HG03064 (cell line): ENCODE measurements around the gene OLFM4.

ENCODE experiments used
- ATAC-seq: cut with Tn5 transposase; IDR thresholded peaks from one replicate; pipeline ENCODE4 v1.9.1; 2021; ENCODE audit warnings: low read depth; ENCODE audit not compliant: unreplicated experiment

The OLFM4 gene, protein sequence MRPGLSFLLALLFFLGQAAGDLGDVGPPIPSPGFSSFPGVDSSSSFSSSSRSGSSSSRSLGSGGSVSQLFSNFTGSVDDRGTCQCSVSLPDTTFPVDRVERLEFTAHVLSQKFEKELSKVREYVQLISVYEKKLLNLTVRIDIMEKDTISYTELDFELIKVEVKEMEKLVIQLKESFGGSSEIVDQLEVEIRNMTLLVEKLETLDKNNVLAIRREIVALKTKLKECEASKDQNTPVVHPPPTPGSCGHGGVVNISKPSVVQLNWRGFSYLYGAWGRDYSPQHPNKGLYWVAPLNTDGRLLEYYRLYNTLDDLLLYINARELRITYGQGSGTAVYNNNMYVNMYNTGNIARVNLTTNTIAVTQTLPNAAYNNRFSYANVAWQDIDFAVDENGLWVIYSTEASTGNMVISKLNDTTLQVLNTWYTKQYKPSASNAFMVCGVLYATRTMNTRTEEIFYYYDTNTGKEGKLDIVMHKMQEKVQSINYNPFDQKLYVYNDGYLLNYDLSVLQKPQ

GRCh38 chr13:53028637-53029203 is at the start of gene OLFM4:
OLFM4 (plus strand) TSS chr13:53028813; CDS start chr13:53028837, 24 bp downstream.
- no peak for ATAC-seq

DNA sequence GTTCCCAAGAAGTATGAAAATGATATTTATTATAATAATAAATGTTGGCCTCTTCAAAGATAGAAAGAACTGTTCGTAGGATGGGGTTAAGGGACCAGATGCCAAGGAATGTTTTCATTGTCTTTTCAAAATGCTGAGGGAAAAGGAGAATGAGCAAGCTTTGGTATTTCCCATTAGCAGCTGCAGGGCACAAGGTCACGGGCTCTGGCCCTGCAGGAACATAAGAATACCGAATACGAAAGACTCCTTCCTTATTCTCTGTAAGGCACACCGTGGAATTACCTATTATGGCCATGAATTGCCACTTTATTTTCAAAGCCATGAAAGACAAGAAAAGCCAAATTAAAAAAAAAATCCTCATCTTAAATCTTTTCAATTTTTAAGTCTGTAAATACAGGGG is 49.6 kb upstream of the OLFM4 start:
- ATAC-seq = no peak

DNA sequence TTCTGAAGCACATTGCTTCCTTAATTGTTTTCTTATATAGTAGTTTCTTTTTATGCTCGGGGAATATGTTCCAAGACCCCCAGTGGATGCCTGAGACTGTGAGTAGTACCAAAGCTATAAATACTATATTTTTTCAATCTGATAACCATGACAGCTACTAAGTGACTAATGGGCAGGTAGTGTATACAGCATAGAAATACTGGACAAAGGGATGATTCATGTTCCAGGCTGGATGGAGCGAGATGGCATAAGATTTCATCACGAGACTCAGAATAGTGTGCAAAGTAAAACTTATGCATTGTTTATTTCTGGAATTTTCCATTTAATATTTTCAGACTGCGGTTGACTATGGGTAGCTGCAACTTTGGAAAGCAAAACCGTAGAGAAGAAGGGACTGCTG is 47.9 kb upstream of the OLFM4 start:
- no peak for ATAC-seq

- no peak for ATAC-seq
These were observed 44.8 kb upstream of the OLFM4 start for GRCh38 chr13:52983836-52984235.

DNA sequence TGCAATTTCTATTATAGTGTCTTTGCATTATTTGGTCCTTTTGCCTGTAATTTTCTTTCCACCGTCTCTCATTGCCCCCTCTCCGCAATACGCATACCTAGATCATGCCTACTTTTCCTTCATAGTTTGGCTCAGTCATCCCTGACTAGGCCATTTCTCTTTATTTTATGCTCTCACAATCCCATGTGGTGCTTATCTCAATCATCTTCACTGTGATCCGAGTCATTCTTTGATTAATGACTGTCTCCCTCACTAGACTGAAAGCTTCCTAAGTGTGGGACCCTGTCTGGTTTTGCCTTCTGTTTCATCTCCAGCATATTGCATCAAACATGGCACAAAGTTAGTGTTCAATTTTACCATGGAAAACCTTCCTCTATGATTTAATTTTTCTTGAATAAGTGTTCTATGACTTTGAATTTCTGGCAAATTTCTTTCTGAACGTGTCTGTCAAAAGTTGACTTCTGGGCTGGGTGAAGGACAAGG is 43.7 kb upstream of the OLFM4 start:
- no peak for ATAC-seq

- no peak for ATAC-seq
These were observed 37.1 kb upstream of the OLFM4 start for GRCh38 chr13:52991344-52992020.

- ATAC-seq = no peak
These were observed 36.5 kb upstream of the OLFM4 start for GRCh38 chr13:52992110-52992509.

GRCh38 chr13:52994051-52994450 is 34.6 kb upstream of the OLFM4 start:
- no peak for ATAC-seq

- no peak for ATAC-seq
These were observed 33.7 kb upstream of the OLFM4 start for GRCh38 chr13:52994865-52995264.

GRCh38 chr13:52995946-52996345 is 32.7 kb upstream of the OLFM4 start:
- ATAC-seq = no peak

DNA sequence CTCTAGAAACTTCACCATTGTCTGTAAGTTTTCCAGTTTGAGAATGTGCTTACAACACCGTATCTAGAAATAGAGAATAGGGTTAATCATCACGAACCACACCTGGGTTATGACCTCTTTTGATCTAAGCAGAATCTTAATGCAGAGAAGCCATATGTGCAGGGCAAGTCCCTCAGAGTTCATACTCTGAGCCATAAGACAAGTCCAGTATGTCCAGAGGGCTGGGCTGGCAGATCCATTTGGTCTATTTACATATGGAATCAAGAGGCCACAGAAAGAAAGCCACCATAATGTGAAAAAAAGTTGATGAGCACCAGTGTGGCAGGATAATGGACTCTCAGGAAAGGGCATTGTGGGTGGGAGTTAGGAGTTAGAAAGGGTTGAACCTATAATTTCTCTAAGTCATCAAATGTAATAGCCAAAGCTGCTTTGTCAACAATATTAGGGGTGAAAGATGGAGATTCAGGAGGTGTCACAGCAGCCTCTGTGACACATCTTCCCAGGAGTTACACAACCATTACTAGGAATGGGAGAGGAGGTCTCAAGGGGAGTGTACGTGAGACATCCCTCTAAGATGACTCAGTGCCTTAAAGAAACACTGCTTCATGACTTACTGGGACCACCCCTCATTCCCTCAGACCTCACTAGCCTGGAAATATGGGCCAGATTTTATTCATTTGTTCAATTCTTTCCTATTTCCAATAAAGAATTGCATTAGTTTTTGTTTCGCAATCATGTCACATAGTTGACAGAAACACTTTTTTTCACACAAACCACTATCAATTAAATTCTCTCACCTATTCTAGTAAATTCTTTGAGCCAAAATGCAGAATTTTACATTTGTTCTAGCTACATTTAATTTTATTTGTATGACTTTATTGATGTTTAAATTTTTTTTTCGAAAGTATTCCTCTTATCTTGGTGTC is 30.4 kb upstream of the OLFM4 start:
- no peak for ATAC-seq

DNA sequence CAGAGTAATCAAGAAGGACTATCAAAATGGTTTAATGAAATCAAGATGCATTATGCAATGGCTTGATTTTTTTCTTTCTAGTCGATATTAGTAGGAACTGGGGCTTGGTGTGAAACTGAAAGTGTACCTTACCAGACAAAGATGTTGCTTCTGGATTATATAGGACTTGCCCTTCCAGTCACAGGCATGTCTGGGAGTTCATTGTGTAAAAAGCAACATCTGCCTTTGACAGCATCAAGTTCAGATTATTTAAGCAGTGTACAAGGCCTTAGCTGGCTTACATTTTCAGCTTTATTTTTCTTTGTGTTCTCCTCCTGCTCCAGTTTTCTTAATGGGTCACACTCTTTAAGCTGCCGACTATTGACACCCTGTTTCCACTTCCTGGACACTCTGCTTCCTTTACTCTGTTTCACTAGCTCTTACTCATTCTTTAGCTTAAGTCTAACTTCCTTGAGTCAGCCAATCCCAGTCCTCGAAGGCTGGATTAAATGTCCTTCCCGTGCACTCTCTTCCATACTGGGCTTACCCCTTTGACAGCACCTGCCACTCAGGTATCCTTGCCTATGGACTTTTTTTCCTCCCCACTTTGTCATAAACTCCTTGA is 29.4 kb upstream of the OLFM4 start:
- no peak for ATAC-seq

DNA sequence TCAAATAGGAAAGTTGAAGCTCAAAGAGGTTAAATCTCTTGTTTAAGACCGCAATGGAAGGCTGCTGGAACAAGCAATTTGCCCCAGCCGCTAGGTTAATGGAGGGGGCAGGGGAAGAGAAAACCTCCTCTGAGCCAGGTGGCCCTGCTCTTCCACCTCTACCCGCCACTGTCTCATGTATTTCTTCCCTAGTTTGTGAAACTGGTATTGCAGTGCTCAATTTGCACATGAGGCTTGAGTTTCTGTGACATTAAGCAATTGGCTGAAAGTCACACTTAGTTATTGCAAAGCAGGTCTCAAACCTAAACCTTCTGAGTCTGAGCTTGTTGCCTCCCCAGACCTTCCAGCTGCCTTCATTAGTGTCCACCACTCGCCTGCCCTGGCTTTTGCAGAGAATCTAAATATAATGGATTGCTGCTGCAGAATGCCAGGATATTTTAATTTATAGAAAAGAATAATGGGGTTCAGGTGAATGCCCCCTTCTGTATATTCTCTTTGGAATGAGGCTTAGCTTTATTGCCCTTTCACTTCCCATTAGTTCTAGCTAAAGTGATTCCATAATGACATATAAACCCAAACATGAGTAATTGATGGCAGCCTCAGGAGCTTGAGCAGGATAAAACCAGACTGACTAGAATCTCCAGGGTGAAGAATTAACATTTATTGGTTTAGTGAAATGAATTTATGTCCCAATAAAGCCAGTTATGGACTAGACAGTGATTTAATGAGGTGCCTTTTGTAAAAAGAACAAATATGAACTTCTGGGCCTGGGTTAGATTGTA is 27.0 kb upstream of the OLFM4 start:
- ATAC-seq = no peak

- no peak for ATAC-seq
These were observed 24.0 kb upstream of the OLFM4 start for GRCh38 chr13:53004573-53004972.

- no peak for ATAC-seq
These were observed 23.0 kb upstream of the OLFM4 start for GRCh38 chr13:53005626-53006025.

- no peak for ATAC-seq
These were observed 20.7 kb upstream of the OLFM4 start for GRCh38 chr13:53007872-53008271.

DNA sequence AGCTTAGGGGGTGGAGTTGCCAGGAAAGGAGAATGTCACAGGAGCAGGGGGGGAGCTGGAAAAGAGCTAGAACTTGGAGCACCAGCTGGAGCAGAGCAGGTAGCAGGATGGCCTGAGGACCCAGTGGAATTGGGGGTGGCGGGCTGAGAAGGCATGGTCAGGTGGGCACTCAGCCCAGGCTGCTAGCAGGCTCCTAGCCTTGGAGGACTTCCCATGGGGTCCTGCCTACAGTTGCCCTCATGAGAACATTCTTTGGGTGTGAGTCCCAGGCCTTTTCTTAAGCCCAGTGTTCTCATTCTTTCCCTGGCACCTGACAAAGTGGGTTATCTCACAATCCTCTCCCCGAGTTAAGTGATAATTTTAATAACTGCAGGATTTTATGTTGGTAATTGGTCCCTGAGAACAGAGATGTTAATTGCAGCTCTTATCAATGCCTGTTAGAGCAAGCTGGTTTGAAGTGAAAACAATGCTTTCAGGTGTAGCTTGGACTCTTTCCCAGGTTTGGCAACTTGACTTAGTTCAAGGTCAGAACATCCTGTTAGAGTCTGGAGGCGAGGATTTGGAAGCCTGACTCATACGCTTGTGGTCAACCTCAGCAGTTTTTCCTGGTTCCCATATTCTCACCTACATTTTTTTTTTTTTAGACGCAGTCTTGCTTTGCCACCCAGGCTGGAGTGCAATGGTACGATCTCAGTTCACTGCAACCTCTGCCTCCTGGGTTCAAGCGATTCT is 18.1 kb upstream of the OLFM4 start:
- ATAC-seq = no peak

DNA sequence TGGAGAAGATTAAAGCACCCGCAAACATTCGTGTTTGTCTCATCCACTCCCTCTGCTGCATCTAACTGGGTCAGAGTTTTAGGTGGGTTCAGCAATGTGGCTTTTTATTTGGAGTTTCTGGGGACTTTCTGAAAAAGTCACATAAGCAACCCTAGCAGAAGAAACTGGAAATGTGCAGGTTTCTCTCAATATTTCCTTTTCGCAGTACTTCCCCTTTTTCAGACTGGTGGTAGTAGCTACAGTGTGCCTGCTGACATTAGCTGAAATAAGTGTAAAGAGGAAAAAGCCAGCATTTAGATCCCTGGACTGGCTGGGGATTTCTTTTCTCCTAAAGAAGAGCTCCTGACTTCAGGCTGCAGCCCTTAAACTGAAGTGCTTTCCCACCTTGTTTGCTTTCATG is 15.9 kb upstream of the OLFM4 start:
- no peak for ATAC-seq

- no peak for ATAC-seq
These were observed 15.5 kb upstream of the OLFM4 start for GRCh38 chr13:53013113-53013512.
